Activated CD4-positive, alpha-beta T cell treated with anti-CD3 and anti-CD28 coated beads, Interleukin-2, amount 50 U/mL, for 4 hours (primary cell): ENCODE data around the gene CREG2.

Source experiments
- DNase-seq, 2 experiments: peaks; one replicate each; pipeline ENCODE4 v3.0.0-alpha.2; 2020

Gene CREG2

DNA sequence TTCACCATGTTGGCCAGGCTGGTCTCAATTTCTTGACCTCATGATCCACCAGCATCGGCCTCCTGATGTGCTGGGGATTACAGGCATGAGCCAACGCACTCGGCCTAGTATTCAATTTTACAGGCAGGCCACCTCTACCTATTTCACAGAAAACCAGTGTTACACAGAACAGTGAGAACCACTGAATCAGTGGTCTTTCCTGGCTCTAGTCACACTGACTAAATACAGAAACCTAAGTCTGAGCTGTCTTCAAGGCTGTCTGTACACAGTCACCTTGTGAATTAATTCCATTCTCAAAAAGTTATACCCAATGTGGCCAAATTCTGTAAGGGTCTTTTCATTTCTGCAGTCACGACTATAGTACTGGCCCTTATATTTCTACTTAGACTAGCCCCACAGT is 82.3 kb downstream of the CREG2 start:
- no peak for DNase-seq

DNA sequence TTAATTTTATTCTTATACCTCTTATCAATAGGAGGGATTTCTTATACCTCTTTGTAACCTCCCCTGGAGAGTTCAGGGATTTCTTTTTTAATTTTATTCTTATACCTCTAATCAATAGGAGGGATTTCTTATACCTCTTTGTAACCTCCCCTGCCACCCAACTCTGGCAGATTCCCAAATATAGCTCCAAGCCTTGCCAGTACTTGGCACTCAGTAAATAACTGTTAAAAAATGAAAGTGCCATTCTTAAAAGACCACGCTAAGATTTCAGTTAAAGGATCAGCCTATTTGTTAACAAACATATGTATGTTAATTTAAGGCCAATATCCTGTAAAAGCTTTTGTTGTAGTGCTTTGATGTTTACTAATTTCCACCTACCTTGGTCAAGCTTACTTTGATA is 83.6 kb downstream of the CREG2 start:
- DNase-seq: no peak

DNA sequence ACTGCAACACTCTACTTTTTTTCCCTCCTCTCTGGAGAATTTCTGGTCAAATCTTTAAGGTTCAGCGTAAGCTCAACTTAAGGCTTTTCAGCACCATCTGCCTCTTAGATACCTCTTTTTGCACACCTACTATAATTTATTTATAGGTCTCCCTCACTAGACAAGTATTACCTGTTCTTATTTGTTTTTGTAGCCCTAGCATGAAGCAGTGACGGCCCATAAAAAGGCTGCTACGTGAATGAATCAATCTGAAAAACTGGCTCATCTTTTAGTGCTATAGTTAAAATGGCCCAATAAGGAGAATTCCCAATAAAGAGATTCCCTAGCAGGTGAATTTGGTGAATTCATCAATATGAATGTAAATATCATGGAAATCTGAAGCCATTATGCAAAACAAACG is 85.3 kb downstream of the CREG2 start:
- DNase-seq: no peak

DNA sequence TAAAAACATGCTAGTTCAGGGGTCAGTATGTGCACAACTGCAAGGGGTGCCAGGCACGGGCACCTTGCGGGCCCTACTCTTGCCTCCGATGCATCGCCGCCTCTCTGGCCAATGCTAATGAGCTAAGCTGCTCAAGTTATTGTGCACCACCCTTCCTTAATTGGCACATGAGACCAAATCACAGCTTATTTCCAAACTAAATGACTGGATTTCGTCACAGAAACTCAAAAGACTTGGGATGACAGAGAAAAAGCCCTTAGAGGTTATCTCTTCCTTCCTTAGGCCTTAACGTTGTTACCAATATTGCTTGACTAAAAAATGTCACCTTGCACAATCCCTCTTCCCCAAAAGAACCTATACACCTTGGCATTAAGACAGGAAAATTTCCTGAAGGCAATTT is 86.5 kb downstream of the CREG2 start:
- no peak for DNase-seq

DNA sequence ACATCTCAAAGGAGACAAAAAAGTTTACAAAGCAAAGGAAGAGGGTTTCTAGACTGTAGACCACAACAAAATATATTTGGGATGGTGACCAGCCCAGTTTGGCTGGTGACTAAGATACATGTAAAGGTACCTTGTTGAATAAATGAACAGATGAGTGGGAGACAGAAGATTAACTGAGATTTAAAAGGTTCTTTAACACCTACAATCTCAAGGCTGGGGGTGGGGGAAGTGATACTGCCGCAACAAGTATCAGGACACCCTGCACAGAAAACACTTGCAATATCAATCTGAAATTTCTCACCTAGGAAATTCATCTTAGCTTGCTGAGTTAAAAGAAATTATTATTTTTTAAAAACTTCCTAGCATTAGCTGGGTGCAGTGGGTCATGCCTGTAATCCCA is 87.1 kb downstream of the CREG2 start:
- peak in 1 of 2 experiments; percentile 8 for DNase-seq

DNA sequence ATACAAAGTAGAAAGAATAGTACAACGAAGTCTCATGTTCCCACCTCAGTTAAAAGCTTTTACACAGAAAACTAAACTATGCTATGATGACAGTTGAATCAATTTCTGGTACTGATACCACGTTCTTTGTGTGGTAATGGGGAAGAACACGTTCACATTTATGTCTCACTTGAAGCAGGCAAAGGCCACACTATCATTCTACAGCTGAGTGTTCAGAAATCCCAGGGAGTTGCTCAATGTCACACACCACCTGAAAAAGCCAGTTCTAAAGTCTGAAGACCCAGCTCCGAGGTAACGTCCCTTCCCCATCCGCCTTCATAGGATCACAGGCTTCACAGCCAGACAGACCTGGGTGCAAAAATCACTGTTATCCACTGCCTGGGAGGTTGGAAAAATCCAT is 87.7 kb downstream of the CREG2 start:
- no peak for DNase-seq

DNA sequence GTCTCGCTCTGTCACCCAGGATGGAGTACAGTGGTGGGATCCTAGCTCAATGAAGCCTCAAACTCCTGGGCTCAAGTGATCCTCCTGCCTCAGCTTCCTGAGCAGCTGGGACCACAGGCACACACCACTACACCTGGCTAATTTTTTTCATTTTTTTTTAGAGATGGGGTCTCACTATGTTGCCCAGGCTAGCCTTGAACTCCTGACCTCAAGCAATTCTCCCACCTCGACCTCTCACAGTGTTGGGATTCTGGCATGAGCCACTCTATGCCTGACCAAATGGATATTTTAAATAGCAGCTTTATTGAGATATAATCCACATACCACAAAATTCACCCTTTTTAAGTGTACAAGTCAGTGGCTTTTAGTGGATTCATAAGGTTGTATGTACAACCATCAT is 89.9 kb downstream of the CREG2 start:
- no peak for DNase-seq

DNA sequence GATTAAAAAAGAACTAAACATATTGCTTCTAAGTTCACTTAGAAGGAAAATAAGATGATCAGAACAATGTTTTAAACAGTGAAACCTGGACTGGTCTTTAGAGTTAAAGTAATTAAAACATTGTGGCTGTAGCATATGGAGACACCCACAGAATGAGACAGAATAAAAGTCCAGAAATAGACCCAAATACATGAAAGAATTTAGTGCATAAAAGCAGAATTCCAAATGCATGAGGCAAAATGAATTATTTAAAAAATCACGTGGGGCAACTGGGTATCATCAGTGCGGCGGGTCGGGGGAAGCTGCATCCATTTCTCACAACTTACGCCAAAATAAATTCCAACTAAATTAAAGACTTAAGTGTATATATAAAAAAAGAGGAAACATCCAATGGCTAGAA is 90.9 kb downstream of the CREG2 start:
- no peak for DNase-seq

DNA sequence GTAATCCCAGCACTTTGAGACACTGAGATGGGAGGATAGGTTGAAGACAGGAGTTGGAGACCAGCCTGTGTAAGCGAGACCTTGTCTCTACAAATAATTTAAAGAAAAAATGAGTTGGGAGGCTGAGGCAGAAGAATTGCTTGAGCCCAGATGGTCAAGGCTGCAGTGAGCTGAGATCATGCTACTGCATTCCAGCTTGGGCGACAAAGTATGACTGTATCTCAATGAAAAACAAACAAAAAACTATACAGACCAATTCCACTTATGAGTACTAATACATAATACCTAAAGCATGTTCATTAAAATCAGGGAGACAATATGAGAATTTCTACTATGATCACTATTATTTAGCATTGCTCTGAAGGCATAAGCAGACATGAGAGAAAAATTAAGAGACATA is 91.4 kb downstream of the CREG2 start:
- no peak for DNase-seq
